Measurements from ENCODE around the gene MYLK.
A peak's percentile ranks its signal among the peaks of the same experiment; 100 is the strongest.

MYLK gene

GRCh38 chr3:123753286-123753685 is 130.8 kb downstream of the MYLK start:
- no peak for TF ChIP-seq CTCF (conservative IDR thresholded peaks at IDR 0.05; ENCODE audit: control insufficient read depth, insufficient read depth, low read depth, low read length)
- H3K4me3 ChIP-seq (ENCODE audit: control insufficient read depth, low read depth, low read length): no peak overlapping the region
- no peak for DNase-seq (ENCODE audit: low read depth)

GRCh38 chr3:123752228-123752627 is 131.9 kb downstream of the MYLK start:
- H3K4me3 ChIP-seq (ENCODE audit: control insufficient read depth, low read depth, low read length): no peak overlapping the region
- TF ChIP-seq CTCF (conservative IDR thresholded peaks at IDR 0.05; ENCODE audit: control insufficient read depth, insufficient read depth, low read depth, low read length): no peak
- DNase-seq (ENCODE audit: low read depth): no peak

GRCh38 chr3:123751433-123751832 is 132.7 kb downstream of the MYLK start:
- DNase-seq (ENCODE audit: low read depth): no peak
- H3K4me3 ChIP-seq (ENCODE audit: control insufficient read depth, low read depth, low read length): no peak overlapping the region
- TF ChIP-seq CTCF (conservative IDR thresholded peaks at IDR 0.05; ENCODE audit: control insufficient read depth, insufficient read depth, low read depth, low read length): no peak

- peak; percentile 78 for DNase-seq (ENCODE audit: low read depth)
- TF ChIP-seq CTCF (conservative IDR thresholded peaks at IDR 0.05; ENCODE audit: control insufficient read depth, insufficient read depth, low read depth, low read length): no peak
- H3K4me3 ChIP-seq (ENCODE audit: control insufficient read depth, low read depth, low read length): no peak overlapping the region
Measured at GRCh38 chr3:123750659-123751420, 133.3 kb downstream of the MYLK start.

- no peak overlapping the region for H3K4me3 ChIP-seq (ENCODE audit: control insufficient read depth, low read depth, low read length)
- DNase-seq (ENCODE audit: low read depth): no peak
- no peak for TF ChIP-seq CTCF (conservative IDR thresholded peaks at IDR 0.05; ENCODE audit: control insufficient read depth, insufficient read depth, low read depth, low read length)
Measured at GRCh38 chr3:123750209-123750608, 133.9 kb downstream of the MYLK start.

GRCh38 chr3:123749711-123750110 is 134.4 kb downstream of the MYLK start:
- H3K4me3 ChIP-seq (ENCODE audit: control insufficient read depth, low read depth, low read length): no peak overlapping the region
- TF ChIP-seq CTCF (conservative IDR thresholded peaks at IDR 0.05; ENCODE audit: control insufficient read depth, insufficient read depth, low read depth, low read length): no peak
- DNase-seq (ENCODE audit: low read depth): peak; percentile 94

Data from fibroblast of mammary gland (primary cell).